Hepatocyte (in vitro differentiated cells): ENCODE results near the gene MET.

ENCODE experiments used
- CTCF ChIP-seq: fragments of 200-600 bp; sonication (generic); IDR thresholded peaks from 2 replicates; pipeline ENCODE4 v1.5.1; 2016; ENCODE audit warnings: antibody characterized with exemption, mild to moderate bottlenecking; ENCODE audit not compliant: poor library complexity
- EZH2phosphoT487 ChIP-seq: fragments of 200-600 bp; sonication (generic); IDR thresholded peaks from one replicate; pipeline ENCODE4 v1.6.1; 2018; ENCODE audit warnings: antibody characterized with exemption, mild to moderate bottlenecking, low read depth, moderate library complexity; ENCODE audit not compliant: unreplicated experiment, severe bottlenecking

GRCh38 chr7:116842371-116842770 lies 170.4 kb downstream of the MET start:
- TF ChIP-seq CTCF (no peak), EZH2phosphoT487 (no peak)
